ENCODE measurements around the gene SLC12A2. TPM values are rescaled to one million over a fixed set of nuclear protein-coding genes. Genes with fewer than 3 reads are reported as not detected.

The SLC12A2 gene
- total and polyA plus RNA-seq, 2 experiments from 2014 or later: 21.5 to 67.1 TPM

- Histone ChIP-seq H3K4me3 (no peak overlapping the region), H3K27ac (no peak overlapping the region), H3K79me2 (peaks cover 8% of the 10 kb centered on the region), H3K9me3 (ENCODE audit: low read depth) (no peaks in the 10 kb centered on the region), H3K36me3 (replicated peaks; ENCODE audit: insufficient read depth, low read depth) (no peaks in the 10 kb centered on the region), H3K9me2 (replicated peaks; ENCODE audit: insufficient read depth) (no peaks in the 10 kb centered on the region), H4K20me1 (ENCODE audit: insufficient read depth, poor library complexity, severe bottlenecking) (no peaks in the 10 kb centered on the region), H3K27me3 (no peaks in the 10 kb centered on the region), H3K4me2 (no peak overlapping the region), H2AFZ (no peak overlapping the region), H3K4me1 (ENCODE audit: insufficient read depth) (peaks cover 4% of the 10 kb centered on the region)
- no peak for TF ChIP-seq CTCF (IDR thresholded peaks at IDR 0.05; ENCODE audit: poor library complexity)
- no peak for TF ChIP-seq EZH2 (IDR thresholded peaks at IDR 0.05; ENCODE audit: borderline replicate concordance)
- no peak for TF ChIP-seq EZH2phosphoT487 (IDR thresholded peaks at IDR 0.05; ENCODE audit: low read depth, severe bottlenecking, unreplicated experiment)
- no peak for DNase-seq (ENCODE audit: low spot score)
These were observed 9.4 kb upstream of the SLC12A2 start for GRCh38 chr5:128074171-128074570.

GRCh38 chr5:128074953-128075352 lies 8.6 kb upstream of the SLC12A2 start:
- H3K79me2 ChIP-seq: peaks cover 10% of the 10 kb centered on the region
- no peak overlapping the region for H3K27ac ChIP-seq
- H3K36me3 ChIP-seq (replicated peaks; ENCODE audit: insufficient read depth, low read depth): no peaks in the 10 kb centered on the region
- H3K4me2 ChIP-seq: no peak overlapping the region
- H3K9me2 ChIP-seq (replicated peaks; ENCODE audit: insufficient read depth): no peaks in the 10 kb centered on the region
- DNase-seq (ENCODE audit: low spot score): no peak
- no peaks in the 10 kb centered on the region for H4K20me1 ChIP-seq (ENCODE audit: insufficient read depth, poor library complexity, severe bottlenecking)
- H3K4me3 ChIP-seq: no peak overlapping the region
- H3K27me3 ChIP-seq: no peaks in the 10 kb centered on the region
- TF ChIP-seq EZH2phosphoT487 (IDR thresholded peaks at IDR 0.05; ENCODE audit: low read depth, severe bottlenecking, unreplicated experiment) (no peak), CTCF (IDR thresholded peaks at IDR 0.05; ENCODE audit: poor library complexity) (no peak), EZH2 (IDR thresholded peaks at IDR 0.05; ENCODE audit: borderline replicate concordance) (no peak)
- no peak overlapping the region for H2AFZ ChIP-seq
- no peaks in the 10 kb centered on the region for H3K9me3 ChIP-seq (ENCODE audit: low read depth)
- H3K4me1 ChIP-seq (ENCODE audit: insufficient read depth): peaks cover 4% of the 10 kb centered on the region

- Histone ChIP-seq H3K4me2 (no peak overlapping the region), H3K36me3 (replicated peaks; ENCODE audit: insufficient read depth, low read depth) (no peaks in the 10 kb centered on the region), H3K27me3 (no peaks in the 10 kb centered on the region), H3K9me2 (replicated peaks; ENCODE audit: insufficient read depth) (no peaks in the 10 kb centered on the region), H3K9me3 (ENCODE audit: low read depth) (no peaks in the 10 kb centered on the region), H3K4me3 (no peak overlapping the region), H3K27ac (no peak overlapping the region), H2AFZ (no peak overlapping the region), H3K79me2 (peaks cover 25% of the 10 kb centered on the region), H4K20me1 (ENCODE audit: insufficient read depth, poor library complexity, severe bottlenecking) (no peaks in the 10 kb centered on the region), H3K4me1 (ENCODE audit: insufficient read depth) (peaks cover 8% of the 10 kb centered on the region)
- no peak for DNase-seq (ENCODE audit: low spot score)
- WGBS (ENCODE audit: low lambda C conversion rate, missing lambda C conversion rate): 96% methylated on average over 2 of the region's 2 CpGs
- TF ChIP-seq EZH2phosphoT487 (IDR thresholded peaks at IDR 0.05; ENCODE audit: low read depth, severe bottlenecking, unreplicated experiment): no peak
- no peak for TF ChIP-seq EZH2 (IDR thresholded peaks at IDR 0.05; ENCODE audit: borderline replicate concordance)
- no peak for TF ChIP-seq CTCF (IDR thresholded peaks at IDR 0.05; ENCODE audit: poor library complexity)
These were observed 6.0 kb upstream of the SLC12A2 start for GRCh38 chr5:128077526-128077925.

All from hepatocyte (in vitro differentiated cells).